Stimulated activated naive CD8-positive, alpha-beta T cell treated with anti-CD3 and anti-CD28 coated beads, Interleukin-15, amount 100 ng/mL, for 72 hours (primary cell): ENCODE data around the gene TAMALIN.

Experiments used
- ATAC-seq: fragments of 150-1000 bp; cut with Tn5 transposase; 2 replicates; pipeline ENCODE4 v1.10.0; 2021; ENCODE audit warnings: mild to moderate bottlenecking, moderate library complexity
- DNase-seq, 2 donors: peaks; one replicate each; pipeline ENCODE4 v3.0.0; 2021 to 2022
- H3K27ac Mint-ChIP-seq, 2 donors: one replicate each; pipeline ENCODE4 v1.8.0; 2022; ENCODE audit warnings: mild to moderate bottlenecking in 2 of 2, mixed read lengths in 2 of 2, moderate library complexity in 2 of 2
- H3K27me3 Mint-ChIP-seq: one replicate; pipeline ENCODE4 v1.8.0; 2022; ENCODE audit warnings: mixed read lengths
- H3K4me1 Mint-ChIP-seq: one replicate; pipeline ENCODE4 v1.8.0; 2022; ENCODE audit warnings: mild to moderate bottlenecking, mixed read lengths
- H3K4me3 Mint-ChIP-seq, 2 donors: one replicate each; pipeline ENCODE4 v1.8.0; 2022; ENCODE audit warnings: mild to moderate bottlenecking in 2 of 2, mixed read lengths in 2 of 2, moderate library complexity in 1 of 2
- H3K9me3 Mint-ChIP-seq, 2 donors: one replicate each; pipeline ENCODE4 v1.8.0; 2022; ENCODE audit warnings: mixed read lengths in 2 of 2

Gene TAMALIN

GRCh38 chr12:52035190-52035589 lies 28.4 kb downstream of the TAMALIN start:
- H3K27ac Mint-ChIP-seq = no peak overlapping the region
- H3K4me3 Mint-ChIP-seq = no peak overlapping the region
- H3K4me1 Mint-ChIP-seq = peaks cover 68% of the 10 kb centered on the region

GRCh38 chr12:52035926-52036325 lies 29.2 kb downstream of the TAMALIN start:
- H3K27me3 Mint-ChIP-seq = no peaks in the 10 kb centered on the region
- ATAC-seq = no peak
- peak overlapping the region in 1 of 2 donors; percentile 71 for H3K27ac Mint-ChIP-seq
- peak overlapping the region; percentile 69 to 73 for H3K4me3 Mint-ChIP-seq
- peaks cover 75% of the 10 kb centered on the region for H3K4me1 Mint-ChIP-seq
- no peak for DNase-seq
- no peaks in the 10 kb centered on the region for H3K9me3 Mint-ChIP-seq

More at GRCh38 chr12:52035190-52035589, 28.4 kb downstream of the TAMALIN start:
- no peak for ATAC-seq
- DNase-seq = no peak
- no peaks in the 10 kb centered on the region for H3K9me3 Mint-ChIP-seq
- H3K27me3 Mint-ChIP-seq = no peaks in the 10 kb centered on the region

DNA sequence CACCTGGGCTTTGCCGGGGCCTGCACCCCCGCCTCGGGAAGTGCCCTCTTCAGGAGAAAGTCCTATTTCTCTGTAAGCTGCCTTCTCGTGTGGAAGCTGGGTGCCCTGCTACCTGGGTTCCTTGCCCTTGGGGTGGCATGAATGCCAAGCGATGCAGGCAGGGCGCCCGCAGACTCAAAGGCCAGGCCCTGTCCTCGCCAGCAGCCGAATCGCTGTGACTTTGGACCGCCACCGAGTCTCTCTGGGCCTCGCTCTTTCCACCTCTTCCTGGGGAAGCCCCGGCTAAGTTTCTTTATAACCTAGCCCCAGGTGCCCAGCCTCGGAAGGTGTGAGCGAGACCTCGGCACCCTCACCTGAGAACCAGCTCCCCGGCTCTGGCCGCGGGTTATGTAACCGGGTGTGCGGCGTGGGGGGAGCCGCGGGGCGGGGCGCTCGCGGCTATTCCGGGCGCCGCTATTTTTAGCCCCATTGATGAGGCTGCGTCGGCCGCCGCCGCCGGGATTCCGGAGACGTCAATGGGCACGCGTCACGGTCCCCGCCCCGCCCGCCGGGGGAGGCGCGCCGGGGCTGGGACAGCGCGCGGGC lies 29.9 kb downstream of the TAMALIN start:
- Mint-ChIP-seq H3K9me3 (no peaks in the 10 kb centered on the region), H3K4me1 (peaks cover 83% of the 10 kb centered on the region), H3K4me3 (peak overlapping the region; percentile 69 to 73), H3K27me3 (no peaks in the 10 kb centered on the region), H3K27ac (peak overlapping the region in 1 of 2 donors; percentile 71)
- DNase-seq = peak; percentile 68 to 74
- ATAC-seq = peak; percentile 61

- Mint-ChIP-seq H3K27ac (peak overlapping the region in 1 of 2 donors; percentile 87), H3K27me3 (no peaks in the 10 kb centered on the region), H3K4me3 (peak overlapping the region; percentile 85 to 95), H3K4me1 (peaks cover 87% of the 10 kb centered on the region), H3K9me3 (no peaks in the 10 kb centered on the region)
- DNase-seq (peak; percentile 34 to 36), ATAC-seq (peak; percentile 21)
Observed at GRCh38 chr12:52037248-52037861, 30.6 kb downstream of the TAMALIN start.

DNA sequence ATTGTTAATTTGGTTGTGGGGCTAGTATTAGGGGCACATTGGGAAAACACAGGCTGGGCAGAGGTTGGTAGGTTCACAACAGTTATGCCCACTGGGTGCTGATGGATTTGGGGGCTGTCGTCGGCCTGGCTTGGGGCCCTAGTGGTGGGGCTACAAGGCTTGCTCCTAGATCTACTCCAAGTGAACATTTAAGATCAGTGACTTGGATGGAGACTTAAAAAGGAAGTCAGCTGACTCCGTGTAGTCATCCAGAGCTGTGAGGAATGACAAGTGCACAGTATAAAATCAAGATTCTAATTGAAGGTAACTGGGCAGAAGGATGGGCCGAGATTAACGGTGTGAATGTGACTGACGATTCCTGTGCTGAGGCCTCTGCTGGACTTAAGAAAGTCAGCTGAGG lies 31.7 kb downstream of the TAMALIN start:
- ATAC-seq (no peak), DNase-seq (no peak)

DNA sequence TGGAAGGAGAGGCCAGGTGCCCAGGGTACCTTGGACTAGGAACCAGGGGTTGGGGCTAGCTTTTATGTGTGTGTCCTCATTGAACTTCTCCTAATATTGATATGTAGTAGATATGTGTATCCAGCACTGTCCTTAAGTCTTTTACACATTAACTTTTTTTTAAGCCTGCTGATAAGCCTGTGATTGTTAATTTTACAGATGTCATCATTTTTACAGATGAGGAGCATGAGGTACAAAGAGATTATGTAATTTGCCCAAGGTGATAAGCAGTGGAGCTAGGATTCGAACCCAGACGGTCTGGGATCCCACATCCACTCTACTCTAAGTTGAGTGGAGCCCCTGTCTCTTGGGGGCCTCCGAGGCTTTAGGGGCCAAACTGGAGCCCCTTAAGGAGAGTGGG lies 34.3 kb downstream of the TAMALIN start:
- no peak for ATAC-seq
- Mint-ChIP-seq H3K9me3 (no peaks in the 10 kb centered on the region), H3K27me3 (no peaks in the 10 kb centered on the region), H3K27ac (no peak overlapping the region), H3K4me1 (peaks cover 86% of the 10 kb centered on the region), H3K4me3 (peak overlapping the region; percentile 85 to 95)
- DNase-seq = no peak

More for the DNA sequence above, 31.7 kb downstream of the TAMALIN start:
- peak overlapping the region; percentile 85 to 95 for H3K4me3 Mint-ChIP-seq
- no peaks in the 10 kb centered on the region for H3K27me3 Mint-ChIP-seq
- no peaks in the 10 kb centered on the region for H3K9me3 Mint-ChIP-seq
- H3K27ac Mint-ChIP-seq = peak overlapping the region; percentile 9 to 16
- H3K4me1 Mint-ChIP-seq = peaks cover 88% of the 10 kb centered on the region

- H3K4me1 Mint-ChIP-seq = peaks cover 87% of the 10 kb centered on the region
- peak; percentile 53 to 67 for DNase-seq
- no peaks in the 10 kb centered on the region for H3K27me3 Mint-ChIP-seq
- H3K4me3 Mint-ChIP-seq = peak overlapping the region; percentile 80 to 89
- peak; percentile 75 for ATAC-seq
- peak overlapping the region; percentile 45 to 90 for H3K27ac Mint-ChIP-seq
- no peaks in the 10 kb centered on the region for H3K9me3 Mint-ChIP-seq
Observed at GRCh38 chr12:52041695-52042123, 35.0 kb downstream of the TAMALIN start.

DNA sequence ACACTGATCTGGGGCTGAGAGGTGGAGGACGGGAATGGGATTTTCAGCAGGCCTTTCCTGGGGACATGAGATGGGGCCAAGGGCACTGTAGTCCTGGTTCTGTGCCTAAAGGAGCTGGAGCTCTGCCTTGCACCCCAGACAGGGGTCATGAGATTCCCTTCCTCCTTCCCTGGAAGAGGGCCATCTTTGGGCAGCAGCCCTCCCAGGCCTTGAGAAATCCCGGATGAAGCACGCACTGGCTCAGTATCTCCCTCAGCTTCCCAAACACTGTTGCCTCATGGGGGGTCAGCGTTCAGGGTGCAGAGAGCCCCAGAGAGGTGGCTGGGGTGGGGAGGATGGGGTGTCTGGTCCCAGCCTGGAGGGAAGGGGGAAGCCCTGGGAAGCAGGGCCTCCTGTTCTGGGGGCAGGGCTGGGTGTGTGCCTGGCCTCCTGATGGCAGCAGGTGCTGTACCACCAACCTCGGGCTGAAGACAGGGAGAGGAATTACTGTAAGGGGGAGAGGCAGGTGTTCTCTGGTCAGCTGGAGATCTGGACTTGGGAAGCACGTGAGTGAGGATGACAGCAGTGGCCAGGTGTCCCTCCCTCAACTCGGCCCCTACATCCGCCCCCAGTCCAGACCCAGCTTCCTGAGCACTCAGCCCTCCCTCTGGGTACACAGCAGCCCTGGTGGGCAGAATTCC lies 36.1 kb downstream of the TAMALIN start:
- DNase-seq (no peak), ATAC-seq (no peak)
- Mint-ChIP-seq H3K27me3 (no peaks in the 10 kb centered on the region), H3K4me1 (peaks cover 91% of the 10 kb centered on the region), H3K9me3 (no peaks in the 10 kb centered on the region), H3K27ac (peak overlapping the region in 1 of 2 donors; percentile 27), H3K4me3 (peak overlapping the region; percentile 80 to 89)

DNA sequence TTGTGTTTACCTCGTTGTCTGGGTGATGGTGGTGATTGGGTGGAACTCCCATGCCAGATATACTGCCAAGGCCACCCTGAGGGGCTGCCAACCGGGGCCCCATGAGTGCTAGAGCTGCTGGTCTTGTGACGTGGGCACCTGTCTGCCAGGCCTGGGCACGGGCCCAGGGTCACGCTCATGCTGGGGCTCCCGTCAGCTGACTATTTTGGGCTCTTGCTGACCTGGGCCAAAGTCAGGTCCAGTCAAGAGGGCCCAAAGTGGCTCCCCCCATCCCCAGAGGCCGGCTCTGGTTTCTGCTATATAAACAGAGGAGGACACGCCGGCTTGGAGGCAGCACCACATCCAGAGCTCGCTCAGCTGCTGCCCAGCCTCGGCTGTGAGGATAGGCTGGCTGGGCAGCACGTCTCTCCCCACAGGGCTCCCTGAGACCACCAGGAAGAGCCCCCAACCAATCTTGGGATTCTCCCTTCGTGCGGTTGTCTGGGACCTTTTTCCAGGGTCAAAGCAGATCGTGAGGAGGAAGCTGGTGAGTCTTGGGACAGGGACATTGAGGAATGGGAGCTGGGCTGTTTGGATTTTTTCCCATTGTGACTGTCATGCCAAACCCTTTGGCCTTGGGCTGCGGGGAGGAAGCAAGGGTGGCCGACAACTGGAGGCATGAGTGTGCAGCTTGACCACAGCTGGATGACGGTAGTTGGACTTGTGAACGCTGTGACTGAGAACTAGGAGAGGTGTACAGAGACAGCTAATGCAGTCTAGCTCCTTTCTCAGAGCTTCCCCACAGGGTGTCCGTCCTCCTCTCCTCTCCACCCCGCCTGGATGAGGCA lies 36.9 kb downstream of the TAMALIN start:
- Mint-ChIP-seq H3K27me3 (no peaks in the 10 kb centered on the region), H3K9me3 (no peaks in the 10 kb centered on the region), H3K4me3 (peak overlapping the region in 1 of 2 donors; percentile 60), H3K27ac (peak overlapping the region in 1 of 2 donors; percentile 59), H3K4me1 (peaks cover 91% of the 10 kb centered on the region)
- ATAC-seq = no peak
- DNase-seq = no peak

DNA sequence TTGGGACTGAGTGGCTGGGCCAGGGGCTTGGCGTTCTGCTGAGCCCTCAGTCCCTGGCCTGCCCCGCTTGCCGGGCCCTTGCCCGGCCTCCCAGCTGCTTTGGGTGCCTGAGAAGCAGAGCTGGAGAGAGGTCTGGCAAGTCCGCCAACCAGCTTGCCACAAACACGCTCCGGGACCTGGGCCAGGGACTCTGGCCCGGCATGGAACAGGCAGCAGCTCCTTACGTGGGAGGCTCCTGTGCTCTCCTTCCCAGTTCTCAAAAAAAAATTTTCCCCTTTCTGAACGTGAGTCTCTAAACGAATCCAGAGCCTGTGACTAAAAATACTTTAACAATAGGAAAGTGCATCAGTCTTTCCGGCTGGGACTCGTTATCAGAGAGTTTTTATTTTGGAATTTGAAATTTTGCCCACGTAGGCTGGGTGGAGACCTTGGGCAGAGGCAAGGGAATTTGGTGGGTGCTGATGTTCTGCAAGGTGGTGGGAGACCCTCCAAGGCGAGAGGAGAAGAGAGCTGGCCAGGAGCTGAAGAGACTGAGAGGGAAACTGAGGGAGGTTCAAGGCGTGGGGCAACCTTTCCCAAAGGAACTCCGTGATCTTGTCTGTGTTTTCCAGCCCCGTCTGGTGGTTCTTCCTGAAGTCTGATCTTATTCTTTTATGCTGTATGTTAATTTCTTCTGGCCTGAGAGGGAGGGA lies 37.7 kb downstream of the TAMALIN start:
- Mint-ChIP-seq H3K4me1 (peaks cover 90% of the 10 kb centered on the region), H3K27me3 (no peaks in the 10 kb centered on the region), H3K9me3 (no peaks in the 10 kb centered on the region), H3K4me3 (no peak overlapping the region), H3K27ac (no peak overlapping the region)
- ATAC-seq = no peak
- DNase-seq = no peak

- peaks cover 90% of the 10 kb centered on the region for H3K4me1 Mint-ChIP-seq
- H3K4me3 Mint-ChIP-seq = peak overlapping the region in 1 of 2 donors; percentile 30
- H3K9me3 Mint-ChIP-seq = no peaks in the 10 kb centered on the region
- ATAC-seq = no peak
- no peak for DNase-seq
- no peaks in the 10 kb centered on the region for H3K27me3 Mint-ChIP-seq
- H3K27ac Mint-ChIP-seq = peak overlapping the region; percentile 59 to 90
Observed at GRCh38 chr12:52045794-52046199, 39.1 kb downstream of the TAMALIN start.

DNA sequence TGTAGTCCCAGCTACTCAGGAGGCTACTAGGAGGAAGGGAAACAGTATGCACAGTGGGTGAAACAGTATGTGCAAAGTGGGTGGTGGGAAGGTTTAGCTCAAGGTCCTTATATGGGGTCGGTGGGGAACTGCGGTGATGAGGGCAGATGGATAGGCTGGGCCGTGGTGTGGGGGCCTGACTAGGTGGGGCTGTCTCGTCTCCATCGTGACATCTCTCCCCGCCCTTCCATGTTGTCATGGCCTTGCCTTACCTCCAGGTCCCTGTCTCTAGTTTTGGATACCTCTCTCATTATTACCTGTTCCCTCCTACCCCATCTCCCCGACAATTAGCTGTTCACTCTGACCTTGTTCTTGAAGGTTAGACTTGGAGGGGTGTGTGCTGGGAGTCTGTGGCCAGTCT lies 40.1 kb downstream of the TAMALIN start:
- no peak for DNase-seq
- H3K4me1 Mint-ChIP-seq = peaks cover 81% of the 10 kb centered on the region
- H3K27me3 Mint-ChIP-seq = no peaks in the 10 kb centered on the region
- no peaks in the 10 kb centered on the region for H3K9me3 Mint-ChIP-seq
- no peak overlapping the region for H3K4me3 Mint-ChIP-seq
- no peak for ATAC-seq
- no peak overlapping the region for H3K27ac Mint-ChIP-seq

DNA sequence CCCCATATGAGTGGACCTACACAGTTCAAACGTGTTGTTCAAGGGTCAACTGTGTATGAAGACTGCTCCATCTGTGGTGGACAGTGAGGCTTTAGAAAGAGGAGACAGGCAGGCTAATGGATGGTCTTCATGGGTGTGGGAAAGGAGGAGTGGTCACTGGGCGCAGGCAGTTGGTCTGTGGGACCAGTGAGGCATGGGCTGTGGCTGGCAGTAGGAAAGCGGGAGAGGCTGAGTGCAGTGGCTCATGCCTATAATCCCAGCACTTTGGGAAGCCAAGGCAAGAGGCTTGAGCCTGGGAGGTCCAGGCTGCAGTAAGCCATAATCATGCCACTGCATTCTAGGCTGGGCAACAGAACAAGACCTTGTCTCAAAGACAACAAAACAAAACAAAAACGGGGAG lies 42.5 kb downstream of the TAMALIN start:
- Mint-ChIP-seq H3K27me3 (no peaks in the 10 kb centered on the region), H3K9me3 (no peaks in the 10 kb centered on the region), H3K4me1 (peaks cover 82% of the 10 kb centered on the region), H3K27ac (peak overlapping the region in 1 of 2 donors; percentile 63), H3K4me3 (peak overlapping the region; percentile 91 to 92)
- DNase-seq = no peak
- ATAC-seq = no peak

DNA sequence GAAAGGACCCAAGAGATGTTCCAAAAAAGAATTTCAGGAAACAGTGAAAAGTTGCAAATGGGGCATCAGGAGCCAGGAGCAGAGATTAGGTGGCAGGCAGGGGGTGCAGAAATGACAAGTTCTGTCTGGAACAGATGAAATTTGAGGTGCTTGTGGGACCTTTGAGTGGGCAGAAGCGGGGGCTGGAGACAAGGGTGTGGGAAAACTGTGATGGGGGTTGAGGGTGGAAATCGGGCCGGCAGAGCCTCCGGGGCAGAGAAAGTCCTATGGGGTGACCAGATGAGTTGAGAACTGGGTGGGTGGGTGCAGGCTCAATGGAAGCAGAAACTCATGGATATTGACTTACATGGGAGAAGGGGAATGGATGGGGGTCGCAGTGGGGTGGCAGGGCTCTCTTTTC lies 42.9 kb downstream of the TAMALIN start:
- DNase-seq (no peak), ATAC-seq (no peak)
- peak overlapping the region; percentile 91 to 92 for H3K4me3 Mint-ChIP-seq
- no peaks in the 10 kb centered on the region for H3K9me3 Mint-ChIP-seq
- H3K27me3 Mint-ChIP-seq = no peaks in the 10 kb centered on the region
- peak overlapping the region in 1 of 2 donors; percentile 63 for H3K27ac Mint-ChIP-seq
- peaks cover 82% of the 10 kb centered on the region for H3K4me1 Mint-ChIP-seq
